ENCODE measurements around the gene IL2.

IL2 gene

GRCh38 chr4:122469457-122469856 lies 12.9 kb upstream of the IL2 start:
- no peak for DNase-seq
- Histone ChIP-seq H3K4me1 (no peaks in the 10 kb centered on the region), H3K4me3 (ENCODE audit: low read depth, low read length) (no peak overlapping the region), H3K9me3 (no peaks in the 10 kb centered on the region), H3K27me3 (no peaks in the 10 kb centered on the region), H3K36me3 (no peaks in the 10 kb centered on the region)
- TF ChIP-seq CTCF (IDR thresholded peaks at IDR 0.05; ENCODE audit: low read depth, low read length), result no peak

- H3K36me3 ChIP-seq, result no peaks in the 10 kb centered on the region
- no peak for DNase-seq
- H3K4me3 ChIP-seq (ENCODE audit: low read depth, low read length), result peak overlapping the region; percentile 44
Measured at GRCh38 chr4:122458625-122459024, 2.1 kb upstream of the IL2 start.

GRCh38 chr4:122453384-122453995 lies 3.0 kb downstream of the IL2 start:
- H3K27me3 ChIP-seq, result no peaks in the 10 kb centered on the region
- DNase-seq, result no peak
- TF ChIP-seq CTCF (IDR thresholded peaks at IDR 0.05; ENCODE audit: low read depth, low read length), result no peak
- no peaks in the 10 kb centered on the region for H3K36me3 ChIP-seq
- H3K4me3 ChIP-seq (ENCODE audit: low read depth, low read length), result no peak overlapping the region
- H3K4me1 ChIP-seq, result no peaks in the 10 kb centered on the region
- no peaks in the 10 kb centered on the region for H3K9me3 ChIP-seq

More at GRCh38 chr4:122458625-122459024, 2.1 kb upstream of the IL2 start:
- no peaks in the 10 kb centered on the region for H3K9me3 ChIP-seq
- no peak for TF ChIP-seq CTCF (IDR thresholded peaks at IDR 0.05; ENCODE audit: low read depth, low read length)
- H3K27me3 ChIP-seq, result no peaks in the 10 kb centered on the region
- no peaks in the 10 kb centered on the region for H3K4me1 ChIP-seq

- no peaks in the 10 kb centered on the region for H3K27me3 ChIP-seq
- H3K36me3 ChIP-seq, result no peaks in the 10 kb centered on the region
- no peaks in the 10 kb centered on the region for H3K4me1 ChIP-seq
- no peaks in the 10 kb centered on the region for H3K9me3 ChIP-seq
- no peak for DNase-seq
- TF ChIP-seq CTCF (IDR thresholded peaks at IDR 0.05; ENCODE audit: low read depth, low read length), result peak; percentile 27; the same call in 1 of the 2 replicates
- H3K4me3 ChIP-seq (ENCODE audit: low read depth, low read length), result no peak overlapping the region
Measured at GRCh38 chr4:122450847-122451246, 5.7 kb downstream of the IL2 start.

- no peak for TF ChIP-seq CTCF (IDR thresholded peaks at IDR 0.05; ENCODE audit: low read depth, low read length)
- H3K36me3 ChIP-seq, result no peaks in the 10 kb centered on the region
- H3K4me1 ChIP-seq, result no peaks in the 10 kb centered on the region
- no peak for DNase-seq
- H3K27me3 ChIP-seq, result no peaks in the 10 kb centered on the region
- H3K9me3 ChIP-seq, result no peaks in the 10 kb centered on the region
- H3K4me3 ChIP-seq (ENCODE audit: low read depth, low read length), result no peak overlapping the region
Measured at GRCh38 chr4:122434285-122434684, 22.2 kb downstream of the IL2 start.

GRCh38 chr4:122431351-122431750 lies 25.2 kb downstream of the IL2 start:
- Histone ChIP-seq H3K27me3 (no peaks in the 10 kb centered on the region), H3K4me3 (ENCODE audit: low read depth, low read length) (no peak overlapping the region), H3K36me3 (no peaks in the 10 kb centered on the region), H3K9me3 (no peaks in the 10 kb centered on the region), H3K4me1 (no peaks in the 10 kb centered on the region)
- no peak for DNase-seq
- TF ChIP-seq CTCF (IDR thresholded peaks at IDR 0.05; ENCODE audit: low read depth, low read length), result no peak
